ENCODE data around the gene PIAS1.

The PIAS1 gene

DNA sequence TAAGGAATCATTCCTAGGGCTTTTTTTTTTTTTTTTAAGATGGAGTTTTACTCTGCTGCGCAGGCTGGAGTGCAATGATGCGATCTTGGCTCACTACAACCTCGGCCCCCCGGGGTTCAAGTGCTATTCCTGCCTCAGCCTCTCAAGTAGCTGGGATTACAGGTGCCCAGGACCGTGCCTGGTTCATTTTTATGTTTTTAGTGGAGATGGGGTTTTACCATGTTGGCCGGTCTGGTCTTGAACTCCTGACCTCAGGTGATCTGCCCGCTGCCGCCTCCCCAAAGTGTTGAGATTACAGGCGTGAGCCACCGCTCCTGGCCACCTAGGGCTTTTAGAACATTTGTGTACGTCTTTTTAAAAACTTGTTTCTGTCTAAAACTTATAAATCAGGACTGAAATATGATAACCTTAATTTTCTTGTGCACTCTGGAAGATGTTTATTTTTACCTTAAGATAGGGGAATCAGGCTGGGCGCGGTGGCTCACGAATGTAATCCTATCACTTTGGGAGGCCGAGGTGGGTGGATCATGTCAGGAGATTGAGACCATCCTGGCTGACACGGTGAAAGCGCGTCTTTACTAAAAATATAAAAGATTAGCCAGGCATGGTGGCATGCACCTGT is 21.8 kb downstream of the PIAS1 start:
- Histone ChIP-seq H3K4me3 (ENCODE audit: low read depth in 1 of 2, low read length in 2 of 2) (no peak overlapping the region), H3K9ac (ENCODE audit: low read length) (no peak overlapping the region), H3K4me1 (ENCODE audit: insufficient read depth, low read length) (peaks cover 20% of the 10 kb centered on the region), H3K27me3 (ENCODE audit: control insufficient read depth in 1 of 2, insufficient read depth in 2 of 2, low read length in 2 of 2) (no peaks in the 10 kb centered on the region), H3K9me3 (ENCODE audit: low read length) (no peaks in the 10 kb centered on the region), H3K36me3 (ENCODE audit: insufficient read depth, low read length) (no peaks in the 10 kb centered on the region), H3K27ac (ENCODE audit: low read depth, low read length) (no peak overlapping the region)

DNA sequence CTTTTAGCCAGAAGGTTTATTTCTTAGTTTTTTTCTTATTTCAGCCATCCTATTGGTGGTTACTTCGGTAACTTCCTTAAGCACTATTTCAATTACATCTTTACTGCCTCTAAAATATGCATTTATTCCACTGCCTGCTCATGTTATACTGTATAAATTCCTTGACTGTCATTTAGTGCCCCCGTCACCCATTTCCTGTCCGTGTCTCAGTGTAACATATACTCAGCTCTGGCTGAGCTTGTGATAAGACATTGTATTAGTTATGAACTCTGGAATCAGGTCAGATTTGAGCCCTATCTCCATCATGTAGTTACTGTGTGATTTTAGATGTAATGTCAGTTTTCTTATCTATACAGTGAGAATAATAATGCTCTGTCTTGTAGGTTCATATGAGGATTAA is 24.2 kb downstream of the PIAS1 start:
- Histone ChIP-seq H3K9ac (ENCODE audit: low read length) (no peak overlapping the region), H3K36me3 (ENCODE audit: insufficient read depth, low read length) (no peaks in the 10 kb centered on the region), H3K4me1 (ENCODE audit: insufficient read depth, low read length) (peaks cover 41% of the 10 kb centered on the region), H3K27me3 (ENCODE audit: control insufficient read depth in 1 of 2, insufficient read depth in 2 of 2, low read length in 2 of 2) (no peaks in the 10 kb centered on the region), H3K27ac (ENCODE audit: low read depth, low read length) (no peak overlapping the region), H3K4me3 (ENCODE audit: low read depth in 1 of 2, low read length in 2 of 2) (no peak overlapping the region), H3K9me3 (ENCODE audit: low read length) (no peaks in the 10 kb centered on the region)

DNA sequence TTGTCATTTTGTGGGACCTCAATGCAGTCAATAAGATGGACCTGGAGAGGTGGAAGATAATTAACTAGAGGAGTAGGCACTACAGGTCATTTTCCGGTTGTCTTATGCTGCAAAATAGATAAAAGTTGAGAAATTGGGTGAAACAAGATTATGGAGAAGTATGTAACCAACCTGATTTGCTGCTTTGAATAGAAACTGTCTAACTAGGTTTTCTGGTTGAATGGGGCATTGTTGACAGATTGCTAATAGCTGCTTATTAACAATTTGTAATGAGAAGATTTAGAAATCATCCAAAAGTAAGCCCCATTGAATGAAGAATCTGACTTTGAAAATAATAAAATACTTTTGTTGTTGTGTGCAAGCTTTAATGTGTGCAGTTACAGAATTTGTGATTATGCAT is 26.2 kb downstream of the PIAS1 start:
- Histone ChIP-seq H3K4me1 (ENCODE audit: insufficient read depth, low read length) (peaks cover 41% of the 10 kb centered on the region), H3K9ac (ENCODE audit: low read length) (no peak overlapping the region), H3K27me3 (ENCODE audit: control insufficient read depth in 1 of 2, insufficient read depth in 2 of 2, low read length in 2 of 2) (no peaks in the 10 kb centered on the region)

DNA sequence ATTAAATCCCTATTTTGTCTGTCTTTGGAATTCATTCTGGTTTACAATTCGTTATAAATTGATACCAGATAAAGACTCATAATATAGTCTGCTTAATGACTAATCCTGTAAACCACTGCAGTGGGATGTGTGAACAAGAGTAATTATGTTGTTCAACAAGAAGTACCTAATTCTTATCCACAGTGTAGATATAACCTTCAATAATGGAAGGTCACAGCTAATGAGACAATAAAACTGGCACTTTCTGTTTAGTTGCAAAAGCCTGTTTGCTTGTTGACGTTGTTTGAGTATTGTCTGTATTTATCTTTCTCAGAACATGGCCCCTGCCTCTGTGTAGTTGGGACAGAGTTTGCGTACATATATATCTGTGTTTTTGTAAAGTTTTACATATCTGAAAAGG is 26.7 kb downstream of the PIAS1 start:
- no peaks in the 10 kb centered on the region for H3K36me3 ChIP-seq (ENCODE audit: insufficient read depth, low read length)
- peaks cover 41% of the 10 kb centered on the region for H3K4me1 ChIP-seq (ENCODE audit: insufficient read depth, low read length)
- H3K9ac ChIP-seq (ENCODE audit: low read length): no peak overlapping the region
- no peak overlapping the region for H3K4me3 ChIP-seq (ENCODE audit: low read depth in 1 of 2, low read length in 2 of 2)
- no peaks in the 10 kb centered on the region for H3K27me3 ChIP-seq (ENCODE audit: control insufficient read depth in 1 of 2, insufficient read depth in 2 of 2, low read length in 2 of 2)
- H3K27ac ChIP-seq (ENCODE audit: low read depth, low read length): no peak overlapping the region
- H3K9me3 ChIP-seq (ENCODE audit: low read length): no peaks in the 10 kb centered on the region

More for the DNA sequence above, 26.2 kb downstream of the PIAS1 start:
- H3K4me3 ChIP-seq (ENCODE audit: low read depth in 1 of 2, low read length in 2 of 2): no peak overlapping the region
- H3K36me3 ChIP-seq (ENCODE audit: insufficient read depth, low read length): no peaks in the 10 kb centered on the region
- H3K9me3 ChIP-seq (ENCODE audit: low read length): no peaks in the 10 kb centered on the region
- no peak overlapping the region for H3K27ac ChIP-seq (ENCODE audit: low read depth, low read length)

DNA sequence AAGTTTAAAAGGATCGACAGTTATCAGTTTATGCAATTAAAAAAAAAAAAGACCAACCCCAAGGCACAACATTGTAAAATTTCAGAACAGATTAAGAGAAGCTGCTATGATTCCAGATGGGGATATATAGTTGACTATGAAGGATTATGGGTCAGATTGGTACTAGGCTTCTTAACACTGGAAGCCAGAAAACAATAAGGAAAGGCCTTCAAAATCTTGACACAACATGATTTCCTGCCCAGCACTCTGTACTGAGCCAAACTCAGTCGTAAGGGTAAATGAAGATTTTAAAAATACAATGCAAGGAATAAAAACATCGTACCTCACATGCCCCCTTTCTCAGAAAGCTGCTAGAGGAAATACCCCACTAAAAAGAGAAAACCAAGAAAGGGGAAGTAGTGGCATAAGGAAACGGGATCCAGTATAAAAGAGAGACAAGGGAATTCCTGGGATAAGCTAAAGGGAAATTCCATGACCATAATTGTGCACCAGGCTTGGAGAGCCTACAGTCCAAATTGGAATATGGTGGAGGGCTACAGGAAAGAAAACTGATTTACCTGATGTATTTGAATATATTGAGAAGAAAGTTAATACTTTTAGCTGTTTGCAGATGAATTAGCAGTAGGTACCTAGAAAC is 27.9 kb downstream of the PIAS1 start:
- no peaks in the 10 kb centered on the region for H3K27me3 ChIP-seq (ENCODE audit: control insufficient read depth in 1 of 2, insufficient read depth in 2 of 2, low read length in 2 of 2)
- no peak overlapping the region for H3K4me3 ChIP-seq (ENCODE audit: low read depth in 1 of 2, low read length in 2 of 2)
- H3K4me1 ChIP-seq (ENCODE audit: insufficient read depth, low read length): peaks cover 41% of the 10 kb centered on the region
- no peaks in the 10 kb centered on the region for H3K36me3 ChIP-seq (ENCODE audit: insufficient read depth, low read length)
- H3K9me3 ChIP-seq (ENCODE audit: low read length): no peaks in the 10 kb centered on the region
- no peak overlapping the region for H3K27ac ChIP-seq (ENCODE audit: low read depth, low read length)
- no peak overlapping the region for H3K9ac ChIP-seq (ENCODE audit: low read length)

DNA sequence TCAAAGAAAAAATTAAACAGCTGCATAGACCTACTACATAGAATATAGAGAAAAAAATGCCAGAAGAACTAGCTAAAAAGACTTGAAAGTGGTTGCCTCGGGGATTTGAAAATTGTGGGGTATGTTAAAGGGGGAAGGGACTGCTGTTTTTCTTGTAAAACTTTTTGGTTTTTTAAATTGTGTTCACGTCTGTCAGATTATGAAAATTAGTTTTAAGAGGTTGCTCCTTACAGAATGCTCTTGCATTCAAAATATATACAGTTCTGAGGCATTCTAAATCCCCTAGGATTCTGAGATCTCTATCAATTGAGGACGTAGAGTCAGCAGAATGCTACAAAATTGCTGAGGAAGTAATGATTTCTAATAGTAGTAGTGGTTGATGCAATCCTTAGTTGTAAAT is 28.6 kb downstream of the PIAS1 start:
- Histone ChIP-seq H3K36me3 (ENCODE audit: insufficient read depth, low read length) (no peaks in the 10 kb centered on the region), H3K27ac (ENCODE audit: low read depth, low read length) (no peak overlapping the region), H3K27me3 (ENCODE audit: control insufficient read depth in 1 of 2, insufficient read depth in 2 of 2, low read length in 2 of 2) (no peaks in the 10 kb centered on the region), H3K9me3 (ENCODE audit: low read length) (no peaks in the 10 kb centered on the region), H3K4me3 (ENCODE audit: low read depth in 1 of 2, low read length in 2 of 2) (no peak overlapping the region), H3K9ac (ENCODE audit: low read length) (no peak overlapping the region), H3K4me1 (ENCODE audit: insufficient read depth, low read length) (peaks cover 35% of the 10 kb centered on the region)

DNA sequence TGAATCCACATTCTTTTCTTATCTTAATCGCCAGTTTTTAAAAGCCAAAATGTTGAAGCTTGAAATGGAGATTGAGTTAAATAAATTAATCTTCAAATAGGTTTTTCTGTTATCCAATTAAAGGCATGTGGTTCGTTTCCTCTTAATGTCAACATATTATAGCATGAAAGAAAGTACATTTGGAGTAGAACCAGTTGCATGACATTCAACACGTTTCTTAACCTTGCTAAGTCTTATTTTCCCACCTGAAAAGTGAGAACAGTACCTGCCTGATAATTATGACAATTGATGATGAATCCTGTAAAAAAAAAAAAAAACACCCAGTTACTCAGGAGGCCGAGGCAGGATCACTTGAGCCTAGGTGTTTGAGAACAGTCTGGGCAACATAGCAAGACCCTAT is 29.3 kb downstream of the PIAS1 start:
- no peaks in the 10 kb centered on the region for H3K36me3 ChIP-seq (ENCODE audit: insufficient read depth, low read length)
- no peak overlapping the region for H3K4me3 ChIP-seq (ENCODE audit: low read depth in 1 of 2, low read length in 2 of 2)
- no peak overlapping the region for H3K27ac ChIP-seq (ENCODE audit: low read depth, low read length)
- H3K9ac ChIP-seq (ENCODE audit: low read length): no peak overlapping the region
- no peaks in the 10 kb centered on the region for H3K27me3 ChIP-seq (ENCODE audit: control insufficient read depth in 1 of 2, insufficient read depth in 2 of 2, low read length in 2 of 2)
- peaks cover 28% of the 10 kb centered on the region for H3K4me1 ChIP-seq (ENCODE audit: insufficient read depth, low read length)
- H3K9me3 ChIP-seq (ENCODE audit: low read length): no peaks in the 10 kb centered on the region

DNA sequence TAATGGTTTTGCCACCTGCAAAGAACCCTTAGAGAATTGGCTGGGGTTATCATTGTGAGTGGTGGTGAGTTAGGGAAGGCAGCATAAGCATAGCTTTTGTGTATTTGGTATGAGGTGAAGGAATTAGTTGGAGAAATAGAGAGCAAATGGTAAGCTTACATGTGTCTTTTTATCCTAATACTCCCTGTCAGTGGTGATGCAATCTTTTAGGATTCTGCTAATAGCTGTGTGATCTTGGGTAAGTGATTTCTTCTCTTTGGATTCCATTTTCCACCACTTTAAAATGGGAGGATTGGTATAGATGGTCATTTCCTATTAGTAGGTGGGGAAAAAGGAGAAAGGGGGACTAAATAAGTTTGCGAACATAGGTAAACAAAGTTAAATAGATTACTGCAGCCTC is 30.9 kb downstream of the PIAS1 start:
- H3K27me3 ChIP-seq (ENCODE audit: control insufficient read depth in 1 of 2, insufficient read depth in 2 of 2, low read length in 2 of 2): no peaks in the 10 kb centered on the region
- H3K4me3 ChIP-seq (ENCODE audit: low read depth in 1 of 2, low read length in 2 of 2): no peak overlapping the region
- H3K9ac ChIP-seq (ENCODE audit: low read length): no peak overlapping the region
- peaks cover 27% of the 10 kb centered on the region for H3K4me1 ChIP-seq (ENCODE audit: insufficient read depth, low read length)
- H3K36me3 ChIP-seq (ENCODE audit: insufficient read depth, low read length): no peaks in the 10 kb centered on the region
- H3K9me3 ChIP-seq (ENCODE audit: low read length): no peaks in the 10 kb centered on the region
- no peak overlapping the region for H3K27ac ChIP-seq (ENCODE audit: low read depth, low read length)

DNA sequence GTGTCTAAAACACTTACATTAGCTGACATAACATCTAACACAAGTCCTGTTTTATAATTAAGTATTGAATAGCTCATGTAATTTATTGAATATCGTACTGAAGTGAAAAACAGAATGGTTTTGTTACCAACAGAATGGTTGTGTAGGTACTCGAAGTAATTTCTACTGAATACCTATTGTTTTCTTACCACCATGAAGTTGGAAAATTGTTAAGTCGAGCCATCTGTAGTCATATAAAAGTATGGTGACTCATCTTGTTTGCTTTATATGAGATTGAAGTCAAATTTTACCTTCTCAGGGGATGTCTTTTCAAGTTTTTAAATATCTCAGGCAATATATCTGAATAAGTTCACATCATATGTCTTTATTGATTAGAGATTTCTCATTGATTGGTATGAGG is 37.6 kb downstream of the PIAS1 start:
- H3K9ac ChIP-seq (ENCODE audit: low read length): no peak overlapping the region
- H3K27ac ChIP-seq (ENCODE audit: low read depth, low read length): no peak overlapping the region
- peaks cover 7% of the 10 kb centered on the region for H3K4me1 ChIP-seq (ENCODE audit: insufficient read depth, low read length)
- H3K36me3 ChIP-seq (ENCODE audit: insufficient read depth, low read length): no peaks in the 10 kb centered on the region
- peaks cover 2% of the 10 kb centered on the region for H3K9me3 ChIP-seq (ENCODE audit: low read length)
- H3K4me3 ChIP-seq (ENCODE audit: low read depth in 1 of 2, low read length in 2 of 2): no peak overlapping the region
- no peaks in the 10 kb centered on the region for H3K27me3 ChIP-seq (ENCODE audit: control insufficient read depth in 1 of 2, insufficient read depth in 2 of 2, low read length in 2 of 2)

- no peak overlapping the region for H3K27ac ChIP-seq (ENCODE audit: low read depth, low read length)
- no peaks in the 10 kb centered on the region for H3K36me3 ChIP-seq (ENCODE audit: insufficient read depth, low read length)
- H3K4me3 ChIP-seq (ENCODE audit: low read depth in 1 of 2, low read length in 2 of 2): no peak overlapping the region
Observed at GRCh38 chr15:68096099-68096498, 42.0 kb downstream of the PIAS1 start.

DNA sequence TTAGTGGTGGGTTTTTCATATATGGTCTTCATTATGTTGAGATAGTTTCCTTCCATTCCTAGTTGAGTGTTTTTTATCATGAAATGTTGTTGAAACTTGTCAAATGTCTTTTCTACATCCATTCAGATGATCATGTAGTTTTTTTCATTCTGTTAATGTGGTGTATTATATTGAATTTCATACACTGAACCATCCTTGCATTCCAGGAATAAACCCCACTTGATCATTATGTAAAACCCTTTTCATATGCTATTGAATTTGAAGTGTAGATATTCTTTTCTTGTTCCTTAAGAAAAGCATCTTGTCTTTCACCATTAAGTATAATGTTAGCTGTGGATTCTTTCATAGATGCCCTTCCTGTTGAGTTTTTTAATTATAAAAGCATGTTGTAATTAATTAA is 42.9 kb downstream of the PIAS1 start:
- H3K9me3 ChIP-seq (ENCODE audit: low read length): peaks cover 4% of the 10 kb centered on the region
- H3K27me3 ChIP-seq (ENCODE audit: control insufficient read depth in 1 of 2, insufficient read depth in 2 of 2, low read length in 2 of 2): no peaks in the 10 kb centered on the region
- H3K4me1 ChIP-seq (ENCODE audit: insufficient read depth, low read length): peaks cover 7% of the 10 kb centered on the region
- no peak overlapping the region for H3K9ac ChIP-seq (ENCODE audit: low read length)
- no peak overlapping the region for H3K27ac ChIP-seq (ENCODE audit: low read depth, low read length)
- no peak overlapping the region for H3K4me3 ChIP-seq (ENCODE audit: low read depth in 1 of 2, low read length in 2 of 2)
- H3K36me3 ChIP-seq (ENCODE audit: insufficient read depth, low read length): no peaks in the 10 kb centered on the region

More at GRCh38 chr15:68096099-68096498, 42.0 kb downstream of the PIAS1 start:
- Histone ChIP-seq H3K27me3 (ENCODE audit: control insufficient read depth in 1 of 2, insufficient read depth in 2 of 2, low read length in 2 of 2) (no peaks in the 10 kb centered on the region), H3K4me1 (ENCODE audit: insufficient read depth, low read length) (peaks cover 7% of the 10 kb centered on the region), H3K9me3 (ENCODE audit: low read length) (peaks cover 4% of the 10 kb centered on the region), H3K9ac (ENCODE audit: low read length) (no peak overlapping the region)

- peaks cover under 1% of the 10 kb centered on the region for H3K36me3 ChIP-seq (ENCODE audit: insufficient read depth, low read length)
- H3K9ac ChIP-seq (ENCODE audit: low read length): no peak overlapping the region
- H3K4me1 ChIP-seq (ENCODE audit: insufficient read depth, low read length): peaks cover under 1% of the 10 kb centered on the region
- no peak overlapping the region for H3K27ac ChIP-seq (ENCODE audit: low read depth, low read length)
- peaks cover 4% of the 10 kb centered on the region for H3K9me3 ChIP-seq (ENCODE audit: low read length)
- no peak overlapping the region for H3K4me3 ChIP-seq (ENCODE audit: low read depth in 1 of 2, low read length in 2 of 2)
- H3K27me3 ChIP-seq (ENCODE audit: control insufficient read depth in 1 of 2, insufficient read depth in 2 of 2, low read length in 2 of 2): no peaks in the 10 kb centered on the region
Observed at GRCh38 chr15:68098465-68098864, 44.4 kb downstream of the PIAS1 start.

All from muscle layer of colon (tissue), 2 donors.